HG03060 (cell line): ENCODE data around the gene VN1R5.
"Not testable (repeated sequence)": the region's sequence is repeated elsewhere in the genome, so short reads cannot be mapped to it uniquely, and the experiment has no call there.

Source experiments
- ATAC-seq: cut with Tn5 transposase; IDR thresholded peaks from one replicate; pipeline ENCODE4 v1.9.1; 2021; ENCODE audit warnings: low read depth, moderate number of reproducible peaks; ENCODE audit not compliant: unreplicated experiment

Gene VN1R5

GRCh38 chr1:247270003-247270402, 14.1 kb downstream of the VN1R5 start:
- ATAC-seq = no peak

GRCh38 chr1:247273013-247273412, 17.1 kb downstream of the VN1R5 start:
- ATAC-seq = no peak

- ATAC-seq = no peak
Measured at GRCh38 chr1:247274605-247275256, 18.9 kb downstream of the VN1R5 start.

- ATAC-seq = no peak
Measured at GRCh38 chr1:247277191-247277590, 21.3 kb downstream of the VN1R5 start.

GRCh38 chr1:247281001-247281574, 25.2 kb downstream of the VN1R5 start:
- ATAC-seq = no peak

- ATAC-seq = no peak
Measured at GRCh38 chr1:247286134-247286670, 30.3 kb downstream of the VN1R5 start.

- ATAC-seq = no peak
Measured at GRCh38 chr1:247287460-247287859, 31.6 kb downstream of the VN1R5 start.

GRCh38 chr1:247288341-247288740, 32.5 kb downstream of the VN1R5 start:
- ATAC-seq = no peak

- ATAC-seq = not testable (repeated sequence)
Measured at GRCh38 chr1:247289274-247289892, 33.5 kb downstream of the VN1R5 start.

- no peak for ATAC-seq
Measured at GRCh38 chr1:247290576-247290975, 34.7 kb downstream of the VN1R5 start.

GRCh38 chr1:247291161-247291560, 35.3 kb downstream of the VN1R5 start:
- no peak for ATAC-seq

- no peak for ATAC-seq
Measured at GRCh38 chr1:247291833-247292561, 36.1 kb downstream of the VN1R5 start.

GRCh38 chr1:247293047-247293446, 37.2 kb downstream of the VN1R5 start:
- ATAC-seq = no peak

- ATAC-seq = no peak
Measured at GRCh38 chr1:247294282-247294681, 38.4 kb downstream of the VN1R5 start.

GRCh38 chr1:247295274-247295684, 39.4 kb downstream of the VN1R5 start:
- no peak for ATAC-seq

- no peak for ATAC-seq
Measured at GRCh38 chr1:247295746-247296145, 39.9 kb downstream of the VN1R5 start.

- ATAC-seq = no peak
Measured at GRCh38 chr1:247296599-247297180, 40.8 kb downstream of the VN1R5 start.

- no peak for ATAC-seq
Measured at GRCh38 chr1:247297263-247298123, 41.6 kb downstream of the VN1R5 start.

GRCh38 chr1:247298124-247298481, 42.2 kb downstream of the VN1R5 start:
- no peak for ATAC-seq

- no peak for ATAC-seq
Measured at GRCh38 chr1:247298701-247299100, 42.8 kb downstream of the VN1R5 start.
